ENCODE data around the gene SLC25A52.

Gene SLC25A52

GRCh38 chr18:31721601-31722000 is 39.1 kb downstream of the SLC25A52 start:
- H4K20me1 ChIP-seq (ENCODE audit: insufficient read depth, low read length, poor library complexity, severe bottlenecking), result no peaks in the 10 kb centered on the region
- no peaks in the 10 kb centered on the region for H3K9me2 ChIP-seq (replicated peaks; ENCODE audit: low read depth, low read length)
- no peak overlapping the region for H3K4me3 ChIP-seq (ENCODE audit: low read length, poor library complexity, severe bottlenecking)
- H3K27me3 ChIP-seq (ENCODE audit: insufficient read depth, low read length, poor library complexity, severe bottlenecking), result no peaks in the 10 kb centered on the region
- no peaks in the 10 kb centered on the region for H3K36me3 ChIP-seq (ENCODE audit: insufficient read depth, low read length)
- H3K9ac ChIP-seq (ENCODE audit: low read depth, low read length, poor library complexity, severe bottlenecking), result no peak overlapping the region
- no peak overlapping the region for H3K4me2 ChIP-seq (ENCODE audit: low read depth, low read length, poor library complexity, severe bottlenecking)
- H3K4me1 ChIP-seq (ENCODE audit: insufficient read depth, low read length, poor library complexity, severe bottlenecking), result no peaks in the 10 kb centered on the region
- H3K79me2 ChIP-seq (ENCODE audit: insufficient read depth, low read length), result no peaks in the 10 kb centered on the region
- no peak overlapping the region for H2AFZ ChIP-seq (ENCODE audit: low read length)
- TF ChIP-seq CTCF (conservative IDR thresholded peaks at IDR 0.05; ENCODE audit: low read length) (no peak), EZH2phosphoT487 (IDR thresholded peaks at IDR 0.05; ENCODE audit: borderline replicate concordance) (no peak)
- H3K9me3 ChIP-seq (ENCODE audit: insufficient read depth, low read depth, low read length), result 0 out of 2 replicates have a peak, but pooled peaks cover 8% of the 10 kb centered on the region
- H3F3A ChIP-seq (ENCODE audit: low read depth), result no peaks in the 10 kb centered on the region

GRCh38 chr18:31720867-31721266 is 39.8 kb downstream of the SLC25A52 start:
- H2AFZ ChIP-seq (ENCODE audit: low read length), result no peak overlapping the region
- H3K4me3 ChIP-seq (ENCODE audit: low read length, poor library complexity, severe bottlenecking), result no peak overlapping the region
- TF ChIP-seq EZH2phosphoT487 (IDR thresholded peaks at IDR 0.05; ENCODE audit: borderline replicate concordance), result no peak
- TF ChIP-seq CTCF (conservative IDR thresholded peaks at IDR 0.05; ENCODE audit: low read length), result no peak

DNA sequence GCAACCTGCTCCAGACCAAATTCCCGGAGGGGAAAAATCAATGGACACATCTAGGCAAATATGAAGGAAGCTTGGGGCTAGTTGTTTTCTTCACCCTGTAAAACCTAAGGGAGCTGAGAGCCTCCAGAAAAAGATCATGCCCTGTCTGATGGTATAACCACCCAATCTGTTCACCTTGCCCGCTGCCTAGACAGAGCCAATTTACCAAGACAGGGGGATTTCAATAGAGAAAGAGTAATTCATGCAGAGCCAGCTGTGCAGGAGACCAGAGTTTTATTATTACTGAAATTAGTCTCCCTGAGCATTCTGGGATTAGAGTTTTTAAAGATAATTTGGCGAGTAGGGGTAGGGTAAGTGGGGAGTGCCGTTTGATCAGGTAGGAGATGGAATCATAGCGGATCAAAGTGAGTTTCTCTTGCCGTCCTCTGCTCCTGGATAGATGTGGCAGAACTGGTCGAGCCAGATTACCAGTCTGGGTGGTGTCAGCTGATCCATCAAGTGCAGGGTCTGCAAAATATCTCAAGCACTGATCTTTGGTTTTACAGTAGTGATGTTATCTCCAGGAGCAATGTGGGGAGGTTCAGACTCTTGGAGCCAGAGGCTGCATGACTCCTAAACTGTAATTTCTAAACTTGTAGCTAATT is 41.2 kb downstream of the SLC25A52 start:
- Histone ChIP-seq H3K4me2 (ENCODE audit: low read depth, low read length, poor library complexity, severe bottlenecking) (no peak overlapping the region), H2AFZ (ENCODE audit: low read length) (no peak overlapping the region), H3K4me1 (ENCODE audit: insufficient read depth, low read length, poor library complexity, severe bottlenecking) (no peaks in the 10 kb centered on the region), H3K9me3 (ENCODE audit: insufficient read depth, low read depth, low read length) (0 out of 2 replicates have a peak, but pooled peaks cover 8% of the 10 kb centered on the region), H3K4me3 (ENCODE audit: low read length, poor library complexity, severe bottlenecking) (no peak overlapping the region), H3K9ac (ENCODE audit: low read depth, low read length, poor library complexity, severe bottlenecking) (no peak overlapping the region), H3F3A (ENCODE audit: low read depth) (no peaks in the 10 kb centered on the region), H3K36me3 (ENCODE audit: insufficient read depth, low read length) (no peaks in the 10 kb centered on the region), H3K79me2 (ENCODE audit: insufficient read depth, low read length) (no peaks in the 10 kb centered on the region), H3K27me3 (ENCODE audit: insufficient read depth, low read length, poor library complexity, severe bottlenecking) (no peaks in the 10 kb centered on the region), H4K20me1 (ENCODE audit: insufficient read depth, low read length, poor library complexity, severe bottlenecking) (no peaks in the 10 kb centered on the region), H3K9me2 (replicated peaks; ENCODE audit: low read depth, low read length) (no peaks in the 10 kb centered on the region)
- TF ChIP-seq EZH2phosphoT487 (IDR thresholded peaks at IDR 0.05; ENCODE audit: borderline replicate concordance), result no peak
- TF ChIP-seq CTCF (conservative IDR thresholded peaks at IDR 0.05; ENCODE audit: low read length), result no peak

More at GRCh38 chr18:31720867-31721266, 39.8 kb downstream of the SLC25A52 start:
- Histone ChIP-seq H3K36me3 (ENCODE audit: insufficient read depth, low read length) (no peaks in the 10 kb centered on the region), H3K27me3 (ENCODE audit: insufficient read depth, low read length, poor library complexity, severe bottlenecking) (no peaks in the 10 kb centered on the region), H3K4me2 (ENCODE audit: low read depth, low read length, poor library complexity, severe bottlenecking) (no peak overlapping the region), H4K20me1 (ENCODE audit: insufficient read depth, low read length, poor library complexity, severe bottlenecking) (no peaks in the 10 kb centered on the region), H3K79me2 (ENCODE audit: insufficient read depth, low read length) (no peaks in the 10 kb centered on the region), H3K9me3 (ENCODE audit: insufficient read depth, low read depth, low read length) (0 out of 2 replicates have a peak, but pooled peaks cover 8% of the 10 kb centered on the region), H3F3A (ENCODE audit: low read depth) (no peaks in the 10 kb centered on the region), H3K9ac (ENCODE audit: low read depth, low read length, poor library complexity, severe bottlenecking) (no peak overlapping the region), H3K9me2 (replicated peaks; ENCODE audit: low read depth, low read length) (no peaks in the 10 kb centered on the region), H3K4me1 (ENCODE audit: insufficient read depth, low read length, poor library complexity, severe bottlenecking) (no peaks in the 10 kb centered on the region)
